HCT116 (cell line): ENCODE results near the gene GPRC5A. TPM values are rescaled to one million over a fixed set of nuclear protein-coding genes. Genes with fewer than 3 reads are reported as not detected.

ENCODE experiments used
- ATAC-seq: fragments of 200-7000 bp; cut with Tn5 transposase; 2 replicates; pipeline ENCODE4 v1.9.1; 2020; ENCODE audit warnings: mild to moderate bottlenecking, moderate library complexity
- BruUV-seq: library from RNA; stranded (reverse); fragments of 400-500 nt; replicated peaks from 2 replicates; lab custom pipeline; 2021; lab: Mats Ljungman, UMichigan
- CTCF ChIA-PET: fragments of 300-600 bp; sonication (Branson Sonifier 250); formaldehyde crosslinking; loops from one replicate; lab custom pipeline; 2021; ENCODE audit warnings: antibody characterized with exemption; lab: Charles Lee
- POLR2A ChIA-PET: fragments of 300-600, 350-600 bp; sonication (Branson Sonifier 250); formaldehyde crosslinking; loops from one replicate; lab custom pipeline; 2021; ENCODE audit warnings: antibody characterized with exemption; lab: Charles Lee
- RAD21 ChIA-PET, 2 experiments: fragments of 300-600 bp; sonication (Branson Sonifier 250); formaldehyde crosslinking; loops; one replicate each; lab custom pipeline; 2023; ENCODE audit warnings: low total read pairs in 2 of 2; ENCODE audit not compliant: uncharacterized antibody in 2 of 2, unreplicated experiment in 2 of 2, low non-redundant PET in 1 of 2; lab: Charles Lee
- DNase-seq: peaks from one replicate; pipeline ENCODE4 v3.0.0-alpha.2; 2010; ENCODE audit warnings: low read depth, low spot score
- H2AFZ ChIP-seq: fragments of 200-600 bp; shearing (Covaris generic), sonication (generic); 2 replicates; pipeline ENCODE4 v1.6.1; 2017; ENCODE audit warnings: low read depth, mixed run types, mixed read lengths, antibody characterized with exemption, low read length; ENCODE audit not compliant: poor library complexity, severe bottlenecking
- H3K27ac ChIP-seq: 2 replicates; pipeline ENCODE4 v1.5.1; 2012; ENCODE audit warnings: low read depth, low read length
- H3K27me3 ChIP-seq: fragments of 200-600 bp; sonication (generic); 2 replicates; pipeline ENCODE4 v1.6.1; 2016; ENCODE audit warnings: mixed run types, low read length, mixed read lengths; ENCODE audit not compliant: insufficient read depth
- H3K36me3 ChIP-seq, 2 experiments: fragments of 200-500 bp in 1 of 2; fragments of 200-600 bp in 1 of 2; sonication (Bioruptor generic) in 1 of 2; sonication (generic) in 1 of 2; 2 replicates each; pipeline versions ENCODE4 v1.5.1 to v1.6.1; 2014 to 2016; ENCODE audit warnings: low read length in 2 of 2, inconsistent platforms in 1 of 2, mixed read lengths in 1 of 2, mixed run types in 1 of 2; ENCODE audit not compliant: insufficient read depth in 2 of 2, control insufficient read depth in 1 of 2
- H3K4me1 ChIP-seq, 2 experiments: fragments of 200-600 bp in 1 of 2; sonication (generic) in 1 of 2; 2 replicates each; pipeline versions ENCODE4 v1.5.1 to v1.6.1; 2012 to 2017; ENCODE audit warnings: low read length in 2 of 2, inconsistent platforms in 1 of 2, mild to moderate bottlenecking in 1 of 2, mixed read lengths in 1 of 2, mixed run types in 1 of 2, moderate library complexity in 1 of 2; ENCODE audit not compliant: insufficient read depth in 2 of 2, control insufficient read depth in 1 of 2
- H3K4me2 ChIP-seq: fragments of 200-600 bp; sonication (generic); 2 replicates; pipeline ENCODE4 v1.6.1; 2017; ENCODE audit warnings: mixed run types, low read length, mixed read lengths
- H3K4me3 ChIP-seq, 2 experiments: fragments of 200-600 bp in 1 of 2; sonication (generic) in 1 of 2; replicated peaks in 1 of 2; 2 replicates each; pipeline ENCODE4 v1.5.1; 2011 to 2016; ENCODE audit warnings: low read length in 2 of 2, control low read depth in 1 of 2, low read depth in 1 of 2, mild to moderate bottlenecking in 1 of 2, mixed read lengths in 1 of 2, mixed run types in 1 of 2
- H3K79me2 ChIP-seq: fragments of 200-600 bp; sonication (generic); 2 replicates; pipeline ENCODE4 v1.6.1; 2017; ENCODE audit warnings: mild to moderate bottlenecking, mixed run types, low read length, moderate library complexity, mixed read lengths; ENCODE audit not compliant: insufficient read depth
- H3K9ac ChIP-seq: fragments of 200-600 bp; sonication (generic); 2 replicates; pipeline ENCODE4 v1.6.1; 2016; ENCODE audit warnings: low read length, mixed read lengths
- H3K9me2 ChIP-seq: fragments of 200-600 bp; sonication (generic), shearing (Covaris generic); 2 replicates; pipeline ENCODE4 v1.6.1; 2017; ENCODE audit warnings: mixed run types, mild to moderate bottlenecking, moderate library complexity; ENCODE audit not compliant: insufficient read depth
- H3K9me3 ChIP-seq, 2 experiments: fragments of 200-500 bp in 1 of 2; fragments of 200-600 bp in 1 of 2; sonication (Bioruptor generic) in 1 of 2; sonication (generic) in 1 of 2; 2 replicates each; pipeline ENCODE4 v1.6.1; 2014 to 2017; ENCODE audit warnings: low read length in 2 of 2, mixed read lengths in 2 of 2, inconsistent platforms in 1 of 2, low read depth in 1 of 2, mild to moderate bottlenecking in 1 of 2, mixed run types in 1 of 2, moderate library complexity in 1 of 2; ENCODE audit not compliant: control insufficient read depth in 1 of 2, insufficient read depth in 1 of 2
- H4K20me1 ChIP-seq: fragments of 200-600 bp; sonication (generic), shearing (Covaris generic); 2 replicates; pipeline ENCODE4 v1.6.1; 2017; ENCODE audit warnings: mixed run types, mild to moderate bottlenecking, moderate library complexity; ENCODE audit not compliant: insufficient read depth
- ATF3 ChIP-seq: IDR thresholded peaks from 2 replicates; pipeline ENCODE4 v1.6.1; 2012
- CEBPB ChIP-seq: IDR thresholded peaks from 2 replicates; pipeline ENCODE4 v1.6.1; 2012; ENCODE audit warnings: low read depth
- CTCF ChIP-seq, 3 experiments: fragments of 200-600 bp in 1 of 3; sonication (generic) in 1 of 3; IDR thresholded peaks in 2 of 3; conservative IDR thresholded peaks in 1 of 3; 2 replicates each; pipeline ENCODE4 v1.5.1; 2012 to 2017; ENCODE audit warnings: low read depth in 2 of 3, low read length in 2 of 3, antibody characterized with exemption in 1 of 3, borderline replicate concordance in 1 of 3, control low read depth in 1 of 3, mild to moderate bottlenecking in 1 of 3, mixed read lengths in 1 of 3, mixed run types in 1 of 3, moderate library complexity in 1 of 3; ENCODE audit not compliant: insufficient read depth in 1 of 3
- EGR1 ChIP-seq: IDR thresholded peaks from 2 replicates; pipeline ENCODE4 v1.6.1; 2012; ENCODE audit warnings: low read depth
- ELF1 ChIP-seq: IDR thresholded peaks from 2 replicates; pipeline ENCODE4 v1.6.1; 2012; ENCODE audit warnings: low read depth, borderline replicate concordance
- EZH2 ChIP-seq: fragments of 200-600 bp; sonication (generic); IDR thresholded peaks from 2 replicates; pipeline ENCODE4 v1.6.1; 2017; ENCODE audit warnings: antibody characterized with exemption, mixed run types
- MAX ChIP-seq: IDR thresholded peaks from 2 replicates; pipeline ENCODE4 v1.6.1; 2012
- POLR2AphosphoS5 ChIP-seq: IDR thresholded peaks from 2 replicates; pipeline ENCODE4 v1.6.1; 2011; ENCODE audit warnings: mild to moderate bottlenecking, low read depth, low read length, moderate library complexity
- RAD21 ChIP-seq: IDR thresholded peaks from 2 replicates; pipeline ENCODE4 v1.6.1; 2012; ENCODE audit warnings: low read depth, mild to moderate bottlenecking
- SP1 ChIP-seq: IDR thresholded peaks from 2 replicates; pipeline ENCODE4 v1.6.1; 2012; ENCODE audit warnings: low read depth
- SRF ChIP-seq: IDR thresholded peaks from 2 replicates; pipeline ENCODE4 v1.6.1; 2012; ENCODE audit warnings: low read depth
- TCF7L2 ChIP-seq: IDR thresholded peaks from 2 replicates; pipeline ENCODE4 v1.7.0; 2011; ENCODE audit warnings: borderline replicate concordance, inconsistent platforms; ENCODE audit not compliant: insufficient read depth, insufficient read length; ENCODE audit errors: extremely low read depth
- YY1 ChIP-seq: IDR thresholded peaks from 2 replicates; pipeline ENCODE4 v1.6.1; 2011; ENCODE audit warnings: low read length, low read depth, moderate library complexity, mild to moderate bottlenecking; ENCODE audit not compliant: insufficient replicate concordance; ENCODE audit errors: extremely low read depth
- ZFX ChIP-seq: fragments of 450-650 bp; IDR thresholded peaks from 2 replicates; pipeline ENCODE4 v1.6.1; 2017
- ZNF274 ChIP-seq: fragments of 200-500 bp; sonication (Bioruptor generic); IDR thresholded peaks from 2 replicates; pipeline ENCODE4 v1.6.1; 2014; ENCODE audit warnings: mild to moderate bottlenecking, low read depth, low read length, inconsistent platforms
- intact Hi-C: fragments of 100-400 bp; cut with micrococcal nuclease; formaldehyde crosslinking; loops from 2 replicates; pipeline ENCODE4 v1.10.0; 2022
- total RNA-seq: library from RNA; stranded (reverse); gene quantifications from one replicate; pipeline ENCODE4 v1.2.1, GENCODE V29; 2021; ENCODE audit not compliant: unreplicated experiment

Gene GPRC5A
- total RNA-seq, 1 experiment from 2014 or later, result 305 TPM

DNA sequence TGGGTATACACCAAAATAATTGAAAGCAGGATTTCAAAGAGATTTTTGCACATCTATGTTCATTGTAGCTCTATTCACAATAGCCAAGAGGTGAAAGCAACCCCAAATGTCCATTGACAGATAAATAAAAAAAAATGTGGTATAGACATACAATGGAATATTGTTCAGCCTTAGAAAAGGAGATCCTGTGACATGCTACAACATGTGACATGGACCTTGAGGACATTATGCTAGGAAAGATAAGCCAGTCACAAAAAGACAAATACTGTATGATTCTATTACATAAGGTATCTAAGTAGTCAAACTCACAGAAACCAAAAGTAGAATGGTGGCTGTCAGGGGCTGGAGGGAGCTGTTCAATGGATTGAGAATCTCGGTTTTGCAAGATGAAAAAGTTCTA is 48.5 kb downstream of the GPRC5A start:
- ATAC-seq, result no peak
- Histone ChIP-seq H2AFZ (no peak overlapping the region), H3K4me2 (no peak overlapping the region), H3K9me2 (no peaks in the 10 kb centered on the region), H4K20me1 (no peaks in the 10 kb centered on the region), H3K9me3 (no peaks in the 10 kb centered on the region), H3K27me3 (no peaks in the 10 kb centered on the region), H3K79me2 (no peaks in the 10 kb centered on the region), H3K9ac (no peak overlapping the region), H3K4me1 (no peaks in the 10 kb centered on the region), H3K27ac (no peak overlapping the region), H3K4me3 (no peak overlapping the region), H3K36me3 (no peaks in the 10 kb centered on the region)
- TF ChIP-seq ATF3, result no peak
- no peak for TF ChIP-seq RAD21
- no peak for TF ChIP-seq CEBPB
- TF ChIP-seq POLR2AphosphoS5, result no peak
- no peak for TF ChIP-seq ZFX
- no peak for TF ChIP-seq ZNF274
- TF ChIP-seq EZH2, result no peak
- no peak for TF ChIP-seq TCF7L2
- TF ChIP-seq SRF, result no peak
- no peak for TF ChIP-seq SP1
- no peak for TF ChIP-seq CTCF (IDR thresholded peaks at IDR 0.05 in 2 of 3, conservative IDR thresholded peaks at IDR 0.05 in 1 of 3; ENCODE audit: borderline replicate concordance in 1 of 3, insufficient read depth in 1 of 3, low read depth in 2 of 3, low read length in 2 of 3)
- no peak for TF ChIP-seq EGR1
- TF ChIP-seq YY1, result no peak
- TF ChIP-seq ELF1, result no peak
- TF ChIP-seq MAX, result no peak
- no peak for DNase-seq
- intact Hi-C loops, result no loop called here
- ChIA-PET POLR2A (no interaction called here), CTCF (no interaction called here), RAD21 (no interaction called here)
- BruUV-seq, result no TSS peak
